Stimulated activated memory B cell treated with anti-CD40 and anti-IgM and Interleukin-4, amounts not matched to agents 10 μg/mL and 1 μg/mL and 100 μg/mL, for 72 hours (primary cell): ENCODE data around the gene METTL21C.

Experiments used
- ATAC-seq: fragments of 150-1000 bp; cut with Tn5 transposase; 2 replicates; pipeline ENCODE4 v1.10.0; 2021
- H3K27ac Mint-ChIP-seq: one replicate; pipeline ENCODE4 v1.8.0; 2022; ENCODE audit warnings: mild to moderate bottlenecking, mixed read lengths
- H3K27me3 Mint-ChIP-seq: one replicate; pipeline ENCODE4 v1.8.0; 2022; ENCODE audit warnings: mixed read lengths
- H3K36me3 Mint-ChIP-seq: one replicate; pipeline ENCODE4 v1.8.0; 2022; ENCODE audit warnings: mixed read lengths
- H3K4me1 Mint-ChIP-seq: one replicate; pipeline ENCODE4 v1.8.0; 2022; ENCODE audit warnings: mixed read lengths
- H3K4me3 Mint-ChIP-seq: one replicate; pipeline ENCODE4 v1.8.0; 2022; ENCODE audit warnings: mild to moderate bottlenecking, moderate library complexity, mixed read lengths
- H3K9me3 Mint-ChIP-seq: one replicate; pipeline ENCODE4 v1.8.0; 2022; ENCODE audit warnings: mixed read lengths

Gene METTL21C

GRCh38 chr13:102694937-102695336, at the start of gene METTL21C:
Gene METTL21C (minus strand): TSS chr13:102695044. CDS start chr13:102694498, 546 bp downstream.
- ATAC-seq: no peak
- Mint-ChIP-seq H3K27me3 (peaks cover 44% of the 10 kb centered on the region), H3K36me3 (no peaks in the 10 kb centered on the region), H3K27ac (no peak within 1 kb of the TSS), H3K4me3 (no peak within 1 kb of the TSS), H3K9me3 (peaks cover 4% of the 10 kb centered on the region), H3K4me1 (no peaks in the 10 kb centered on the region)

GRCh38 chr13:102742506-102742905, 47.7 kb upstream of the METTL21C start:
- no peak for ATAC-seq
- Mint-ChIP-seq H3K9me3 (peaks cover 19% of the 10 kb centered on the region), H3K27ac (no peak overlapping the region), H3K27me3 (peaks cover 62% of the 10 kb centered on the region), H3K4me1 (no peaks in the 10 kb centered on the region), H3K4me3 (no peak overlapping the region), H3K36me3 (no peaks in the 10 kb centered on the region)

- Mint-ChIP-seq H3K4me1 (no peaks in the 10 kb centered on the region), H3K27me3 (peaks cover 58% of the 10 kb centered on the region)
Measured at GRCh38 chr13:102742101-102742500, 47.3 kb upstream of the METTL21C start.

GRCh38 chr13:102729560-102730270, 34.9 kb upstream of the METTL21C start:
- H3K9me3 Mint-ChIP-seq: peaks cover 4% of the 10 kb centered on the region
- peaks cover 9% of the 10 kb centered on the region for H3K27me3 Mint-ChIP-seq
- ATAC-seq: no peak
- no peak overlapping the region for H3K27ac Mint-ChIP-seq
- H3K4me3 Mint-ChIP-seq: no peak overlapping the region
- no peaks in the 10 kb centered on the region for H3K36me3 Mint-ChIP-seq
- no peaks in the 10 kb centered on the region for H3K4me1 Mint-ChIP-seq

More at GRCh38 chr13:102742101-102742500, 47.3 kb upstream of the METTL21C start:
- Mint-ChIP-seq H3K9me3 (peaks cover 19% of the 10 kb centered on the region), H3K36me3 (no peaks in the 10 kb centered on the region), H3K27ac (no peak overlapping the region), H3K4me3 (no peak overlapping the region)
- no peak for ATAC-seq

- Mint-ChIP-seq H3K4me1 (no peaks in the 10 kb centered on the region), H3K36me3 (no peaks in the 10 kb centered on the region), H3K9me3 (peaks cover 4% of the 10 kb centered on the region), H3K4me3 (no peak overlapping the region), H3K27me3 (peaks cover 18% of the 10 kb centered on the region), H3K27ac (no peak overlapping the region)
- ATAC-seq: no peak
Measured at GRCh38 chr13:102726430-102726829, 31.6 kb upstream of the METTL21C start.

- ATAC-seq: no peak
Measured at GRCh38 chr13:102724923-102725322, 30.1 kb upstream of the METTL21C start.

GRCh38 chr13:102721800-102722231, 27.0 kb upstream of the METTL21C start:
- H3K27me3 Mint-ChIP-seq: peaks cover 17% of the 10 kb centered on the region
- no peak for ATAC-seq
- H3K4me3 Mint-ChIP-seq: no peak overlapping the region
- H3K4me1 Mint-ChIP-seq: no peaks in the 10 kb centered on the region
- no peaks in the 10 kb centered on the region for H3K36me3 Mint-ChIP-seq
- peaks cover 4% of the 10 kb centered on the region for H3K9me3 Mint-ChIP-seq
- no peak overlapping the region for H3K27ac Mint-ChIP-seq

More at GRCh38 chr13:102724923-102725322, 30.1 kb upstream of the METTL21C start:
- Mint-ChIP-seq H3K27ac (no peak overlapping the region), H3K4me1 (no peaks in the 10 kb centered on the region), H3K27me3 (peaks cover 18% of the 10 kb centered on the region), H3K9me3 (peaks cover 4% of the 10 kb centered on the region), H3K36me3 (no peaks in the 10 kb centered on the region), H3K4me3 (no peak overlapping the region)

GRCh38 chr13:102718746-102719145, 23.9 kb upstream of the METTL21C start:
- no peak for ATAC-seq
- H3K4me1 Mint-ChIP-seq: peaks cover 7% of the 10 kb centered on the region
- no peaks in the 10 kb centered on the region for H3K36me3 Mint-ChIP-seq
- H3K27me3 Mint-ChIP-seq: peaks cover 19% of the 10 kb centered on the region
- H3K4me3 Mint-ChIP-seq: no peak overlapping the region
- H3K27ac Mint-ChIP-seq: no peak overlapping the region
- peaks cover 2% of the 10 kb centered on the region for H3K9me3 Mint-ChIP-seq

- no peak overlapping the region for H3K27ac Mint-ChIP-seq
Measured at GRCh38 chr13:102715447-102715846, 20.6 kb upstream of the METTL21C start.

GRCh38 chr13:102710261-102710679, 15.4 kb upstream of the METTL21C start:
- H3K9me3 Mint-ChIP-seq: peaks cover 6% of the 10 kb centered on the region

More at GRCh38 chr13:102715447-102715846, 20.6 kb upstream of the METTL21C start:
- H3K4me3 Mint-ChIP-seq: no peak overlapping the region
- ATAC-seq: no peak
- H3K9me3 Mint-ChIP-seq: peaks cover 2% of the 10 kb centered on the region
- H3K27me3 Mint-ChIP-seq: peaks cover 15% of the 10 kb centered on the region
- no peaks in the 10 kb centered on the region for H3K36me3 Mint-ChIP-seq
- peaks cover 7% of the 10 kb centered on the region for H3K4me1 Mint-ChIP-seq

GRCh38 chr13:102709536-102709935, 14.7 kb upstream of the METTL21C start:
- H3K27ac Mint-ChIP-seq: no peak overlapping the region

More at GRCh38 chr13:102710261-102710679, 15.4 kb upstream of the METTL21C start:
- Mint-ChIP-seq H3K27ac (no peak overlapping the region), H3K36me3 (no peaks in the 10 kb centered on the region), H3K27me3 (peaks cover 13% of the 10 kb centered on the region), H3K4me3 (no peak overlapping the region), H3K4me1 (peaks cover 2% of the 10 kb centered on the region)
- no peak for ATAC-seq

GRCh38 chr13:102708991-102709390, 14.1 kb upstream of the METTL21C start:
- H3K27me3 Mint-ChIP-seq: peaks cover 16% of the 10 kb centered on the region
- no peaks in the 10 kb centered on the region for H3K36me3 Mint-ChIP-seq
- no peak overlapping the region for H3K27ac Mint-ChIP-seq
- H3K4me1 Mint-ChIP-seq: no peaks in the 10 kb centered on the region
- peaks cover 6% of the 10 kb centered on the region for H3K9me3 Mint-ChIP-seq
- no peak for ATAC-seq
- no peak overlapping the region for H3K4me3 Mint-ChIP-seq

More at GRCh38 chr13:102709536-102709935, 14.7 kb upstream of the METTL21C start:
- Mint-ChIP-seq H3K36me3 (no peaks in the 10 kb centered on the region), H3K4me1 (no peaks in the 10 kb centered on the region), H3K9me3 (peaks cover 6% of the 10 kb centered on the region), H3K4me3 (no peak overlapping the region), H3K27me3 (peaks cover 16% of the 10 kb centered on the region)
- no peak for ATAC-seq

- H3K4me3 Mint-ChIP-seq: no peak overlapping the region
- no peak for ATAC-seq
- peaks cover 6% of the 10 kb centered on the region for H3K9me3 Mint-ChIP-seq
- no peaks in the 10 kb centered on the region for H3K4me1 Mint-ChIP-seq
- H3K27ac Mint-ChIP-seq: no peak overlapping the region
- peaks cover 16% of the 10 kb centered on the region for H3K27me3 Mint-ChIP-seq
- H3K36me3 Mint-ChIP-seq: no peaks in the 10 kb centered on the region
Measured at GRCh38 chr13:102708211-102708610, 13.4 kb upstream of the METTL21C start.

GRCh38 chr13:102707467-102707866, 12.6 kb upstream of the METTL21C start:
- H3K4me1 Mint-ChIP-seq: no peaks in the 10 kb centered on the region
- H3K36me3 Mint-ChIP-seq: no peaks in the 10 kb centered on the region
- H3K4me3 Mint-ChIP-seq: no peak overlapping the region
- peaks cover 6% of the 10 kb centered on the region for H3K9me3 Mint-ChIP-seq
- H3K27ac Mint-ChIP-seq: no peak overlapping the region
- ATAC-seq: no peak
- H3K27me3 Mint-ChIP-seq: peaks cover 16% of the 10 kb centered on the region

GRCh38 chr13:102704238-102705058, 9.6 kb upstream of the METTL21C start:
- Mint-ChIP-seq H3K4me3 (no peak overlapping the region), H3K9me3 (peaks cover 6% of the 10 kb centered on the region), H3K36me3 (no peaks in the 10 kb centered on the region), H3K27me3 (peaks cover 10% of the 10 kb centered on the region), H3K27ac (no peak overlapping the region), H3K4me1 (no peaks in the 10 kb centered on the region)
- no peak for ATAC-seq
